Measurements from ENCODE around the gene CACNA1C. TPM values are rescaled to one million over a fixed set of nuclear protein-coding genes. Genes with fewer than 3 reads are reported as not detected.

The CACNA1C gene
- total RNA-seq, 1 donor from 2014 or later, result 0.02 TPM

DNA sequence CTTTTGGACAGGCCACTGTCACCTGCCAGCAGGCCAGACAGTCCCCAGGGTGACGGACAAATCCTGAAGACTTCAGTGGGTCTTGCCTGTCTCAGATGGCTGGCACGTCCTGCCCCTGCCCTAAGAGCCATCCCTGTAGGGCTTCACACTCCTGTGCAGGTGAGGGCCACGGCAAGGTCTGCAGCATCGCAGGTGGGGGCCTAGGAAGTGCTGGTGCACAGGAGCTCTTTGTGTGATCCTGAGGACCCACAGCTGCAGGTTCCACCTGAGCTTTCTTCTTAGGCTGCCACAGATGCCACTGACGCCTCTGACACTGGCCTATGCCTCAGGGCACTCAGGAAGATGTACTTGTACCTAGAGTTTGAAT, 633.5 kb downstream of the CACNA1C start:
- ATAC-seq (ENCODE audit: low read depth) (no peak), DNase-seq (no peak)
- Mint-ChIP-seq H3K4me1 (peaks cover 16% of the 10 kb centered on the region), H3K4me3 (no peak overlapping the region), H3K36me3 (ENCODE audit: low read depth) (no peaks in the 10 kb centered on the region), H3K27me3 (peaks cover 3% of the 10 kb centered on the region), H3K9me3 (no peaks in the 10 kb centered on the region), H3K27ac (no peak overlapping the region)
- CTCF ChIA-PET, result no interaction called here
- intact Hi-C loops (cut with micrococcal nuclease), result no loop called here
- TF ChIP-seq, protein P1, sequence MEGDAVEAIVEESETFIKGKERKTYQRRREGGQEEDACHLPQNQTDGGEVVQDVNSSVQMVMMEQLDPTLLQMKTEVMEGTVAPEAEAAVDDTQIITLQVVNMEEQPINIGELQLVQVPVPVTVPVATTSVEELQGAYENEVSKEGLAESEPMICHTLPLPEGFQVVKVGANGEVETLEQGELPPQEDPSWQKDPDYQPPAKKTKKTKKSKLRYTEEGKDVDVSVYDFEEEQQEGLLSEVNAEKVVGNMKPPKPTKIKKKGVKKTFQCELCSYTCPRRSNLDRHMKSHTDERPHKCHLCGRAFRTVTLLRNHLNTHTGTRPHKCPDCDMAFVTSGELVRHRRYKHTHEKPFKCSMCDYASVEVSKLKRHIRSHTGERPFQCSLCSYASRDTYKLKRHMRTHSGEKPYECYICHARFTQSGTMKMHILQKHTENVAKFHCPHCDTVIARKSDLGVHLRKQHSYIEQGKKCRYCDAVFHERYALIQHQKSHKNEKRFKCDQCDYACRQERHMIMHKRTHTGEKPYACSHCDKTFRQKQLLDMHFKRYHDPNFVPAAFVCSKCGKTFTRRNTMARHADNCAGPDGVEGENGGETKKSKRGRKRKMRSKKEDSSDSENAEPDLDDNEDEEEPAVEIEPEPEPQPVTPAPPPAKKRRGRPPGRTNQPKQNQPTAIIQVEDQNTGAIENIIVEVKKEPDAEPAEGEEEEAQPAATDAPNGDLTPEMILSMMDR (IDR thresholded peaks at IDR 0.05), result no peak
- POLR2A ChIA-PET, result no interaction called here

DNA sequence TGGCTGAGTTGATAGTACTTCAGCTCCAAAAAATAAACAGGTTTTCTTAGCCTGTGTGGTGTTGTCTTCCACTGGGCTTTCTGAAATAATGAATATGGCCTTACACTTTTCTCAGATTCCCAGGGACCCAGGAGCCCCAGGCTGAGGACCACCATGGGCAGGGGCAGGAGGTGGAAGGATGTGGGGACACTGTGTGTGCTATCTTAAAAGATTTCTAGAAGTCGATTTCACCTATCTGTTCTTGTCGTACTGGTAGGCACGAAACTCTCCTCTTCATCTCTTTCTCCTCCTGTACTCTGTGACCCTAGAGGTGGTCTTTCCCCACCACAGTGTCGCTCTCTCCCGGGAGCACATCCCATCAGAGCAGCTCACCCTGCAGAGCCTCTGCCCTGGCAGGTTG, 634.3 kb downstream of the CACNA1C start:
- intact Hi-C loops (cut with micrococcal nuclease), result no loop called here
- Mint-ChIP-seq H3K36me3 (ENCODE audit: low read depth) (no peaks in the 10 kb centered on the region), H3K4me1 (peaks cover 20% of the 10 kb centered on the region), H3K27ac (no peak overlapping the region), H3K27me3 (peaks cover 3% of the 10 kb centered on the region), H3K4me3 (no peak overlapping the region), H3K9me3 (no peaks in the 10 kb centered on the region)
- CTCF ChIA-PET, result no interaction called here
- POLR2A ChIA-PET, result no interaction called here
- ATAC-seq (ENCODE audit: low read depth) (no peak), DNase-seq (no peak)
- TF ChIP-seq, protein P1 (IDR thresholded peaks at IDR 0.05), result no peak

DNA sequence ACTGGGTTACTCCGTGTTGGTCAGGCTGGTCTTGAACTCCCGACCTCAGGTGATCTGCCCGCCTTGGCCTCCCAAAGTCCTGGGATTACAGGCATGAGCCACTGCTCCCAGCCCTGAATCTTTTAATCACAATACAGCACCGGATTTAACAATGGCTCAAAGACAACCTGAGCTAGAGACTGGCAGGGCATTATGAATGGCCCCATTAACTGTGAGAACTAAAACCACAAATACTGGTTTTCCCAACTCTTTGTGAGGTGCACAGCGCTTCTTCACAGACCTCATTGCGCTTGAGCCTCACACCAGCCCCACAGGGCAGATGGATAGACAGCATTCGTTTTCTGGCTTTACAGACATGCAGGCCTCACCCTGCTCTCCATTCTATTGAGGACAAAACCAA, 634.9 kb downstream of the CACNA1C start:
- TF ChIP-seq, protein P1 (IDR thresholded peaks at IDR 0.05), result no peak
- no peak for DNase-seq
- intact Hi-C loops (cut with micrococcal nuclease), result no loop called here
- H3K27ac Mint-ChIP-seq, result no peak overlapping the region
- H3K9me3 Mint-ChIP-seq, result no peaks in the 10 kb centered on the region
- no peaks in the 10 kb centered on the region for H3K36me3 Mint-ChIP-seq (ENCODE audit: low read depth)
- peaks cover 3% of the 10 kb centered on the region for H3K27me3 Mint-ChIP-seq
- H3K4me3 Mint-ChIP-seq, result no peak overlapping the region
- POLR2A ChIA-PET, result no interaction called here
- no peak for ATAC-seq (ENCODE audit: low read depth)
- CTCF ChIA-PET, result no interaction called here
- peaks cover 23% of the 10 kb centered on the region for H3K4me1 Mint-ChIP-seq

DNA sequence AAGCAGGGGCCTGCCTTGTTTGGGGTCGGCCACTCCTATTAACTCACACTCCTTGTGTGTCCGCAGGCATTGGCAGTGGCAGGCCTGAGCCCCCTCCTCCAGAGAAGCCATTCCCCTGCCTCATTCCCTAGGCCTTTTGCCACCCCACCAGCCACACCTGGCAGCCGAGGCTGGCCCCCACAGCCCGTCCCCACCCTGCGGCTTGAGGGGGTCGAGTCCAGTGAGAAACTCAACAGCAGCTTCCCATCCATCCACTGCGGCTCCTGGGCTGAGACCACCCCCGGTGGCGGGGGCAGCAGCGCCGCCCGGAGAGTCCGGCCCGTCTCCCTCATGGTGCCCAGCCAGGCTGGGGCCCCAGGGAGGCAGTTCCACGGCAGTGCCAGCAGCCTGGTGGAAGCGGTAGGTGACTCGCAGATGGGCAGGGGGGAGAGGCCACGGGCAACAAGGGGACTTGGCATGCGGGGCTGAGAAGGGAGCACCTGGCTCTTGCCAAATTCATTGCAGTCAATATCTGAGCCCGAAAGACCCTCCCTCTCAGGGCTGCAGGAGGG, 635.7 kb downstream of the CACNA1C start:
- TF ChIP-seq, protein P1 (IDR thresholded peaks at IDR 0.05), result no peak

DNA sequence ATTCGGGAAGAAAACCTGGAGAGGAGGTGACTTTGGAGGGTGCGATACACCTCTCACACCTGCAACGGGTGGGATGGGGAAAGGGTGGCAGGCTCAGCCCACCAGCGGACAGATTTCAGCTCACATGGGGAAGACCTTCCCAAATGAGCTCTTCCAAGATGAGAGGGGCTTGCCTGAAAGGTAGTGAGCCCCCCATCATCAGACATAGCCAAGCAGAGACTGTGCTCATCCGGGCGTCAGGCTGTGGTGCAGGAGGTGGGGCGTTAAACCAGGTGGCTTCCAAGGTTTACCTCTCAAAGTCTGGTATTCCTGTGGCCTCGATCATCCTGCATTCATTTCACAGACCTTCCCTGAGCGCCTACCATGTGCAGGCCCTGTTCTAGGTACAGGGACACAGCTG, 636.6 kb downstream of the CACNA1C start:
- Mint-ChIP-seq H3K27ac (no peak overlapping the region), H3K36me3 (ENCODE audit: low read depth) (no peaks in the 10 kb centered on the region), H3K4me3 (no peak overlapping the region), H3K4me1 (peaks cover 24% of the 10 kb centered on the region), H3K27me3 (peaks cover 7% of the 10 kb centered on the region), H3K9me3 (no peaks in the 10 kb centered on the region)
- ATAC-seq (ENCODE audit: low read depth) (no peak), DNase-seq (no peak)
- intact Hi-C loops (cut with micrococcal nuclease), result no loop called here
- TF ChIP-seq, protein P1 (IDR thresholded peaks at IDR 0.05), result no peak
- ChIA-PET POLR2A (no interaction called here), CTCF (no interaction called here)

More for the DNA sequence above, 635.7 kb downstream of the CACNA1C start:
- Mint-ChIP-seq H3K9me3 (no peaks in the 10 kb centered on the region), H3K27me3 (peaks cover 3% of the 10 kb centered on the region), H3K36me3 (ENCODE audit: low read depth) (no peaks in the 10 kb centered on the region), H3K27ac (no peak overlapping the region), H3K4me1 (peaks cover 26% of the 10 kb centered on the region), H3K4me3 (no peak overlapping the region)
- no peak for ATAC-seq (ENCODE audit: low read depth)
- intact Hi-C loops (cut with micrococcal nuclease), result no loop called here
- CTCF ChIA-PET, result no interaction called here
- DNase-seq, result no peak
- POLR2A ChIA-PET, result no interaction called here

Data from activated B cell treated with CpG ODN at 0.5 μM for 24 hours (primary cell).